HG03066 (cell line): ENCODE measurements around the gene NME2.
"Not testable (repeated sequence)": the region's sequence is repeated elsewhere in the genome, so short reads cannot be mapped to it uniquely, and the experiment has no call there.

ENCODE experiments used
- ATAC-seq: cut with Tn5 transposase; IDR thresholded peaks from one replicate; pipeline ENCODE4 v1.9.1; 2021; ENCODE audit warnings: low read depth; ENCODE audit not compliant: unreplicated experiment

NME2 gene

DNA sequence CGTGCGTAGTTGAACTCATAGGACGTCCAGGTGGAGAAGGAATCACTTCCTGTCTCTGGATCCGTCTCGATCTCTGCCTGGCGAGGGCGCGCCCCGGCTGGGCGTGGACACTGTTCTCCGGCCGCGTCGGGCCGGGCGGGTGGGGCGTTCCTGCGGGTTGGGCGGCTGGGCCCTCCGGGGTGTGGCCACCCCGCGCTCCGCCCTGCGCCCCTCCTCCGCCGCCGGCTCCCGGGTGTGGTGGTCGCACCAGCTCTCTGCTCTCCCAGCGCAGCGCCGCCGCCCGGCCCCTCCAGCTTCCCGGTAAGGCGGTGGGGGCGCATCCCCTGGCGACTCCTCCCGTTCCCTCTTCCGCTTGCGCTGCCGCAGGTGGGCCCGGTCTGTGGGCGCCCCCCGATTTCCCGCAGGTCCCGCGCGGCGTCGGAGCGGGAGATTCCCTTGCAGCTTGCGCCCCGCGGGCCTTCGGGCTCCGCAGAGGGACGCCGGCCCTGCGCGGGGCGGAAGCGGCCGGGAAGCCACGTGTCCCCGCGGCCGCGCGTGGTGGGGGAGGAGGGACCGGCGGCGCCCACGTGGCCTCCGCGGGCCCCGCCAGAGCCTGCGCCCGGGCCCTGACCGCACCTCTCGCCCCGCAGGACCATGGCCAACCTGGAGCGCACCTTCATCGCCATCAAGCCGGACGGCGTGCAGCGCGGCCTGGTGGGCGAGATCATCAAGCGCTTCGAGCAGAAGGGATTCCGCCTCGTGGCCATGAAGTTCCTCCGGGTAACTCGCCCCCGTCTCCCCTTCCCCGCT lies at the start of gene NME2:
Gene NME2, plus strand, starts transcription at position 214 of the 789 bp plus-strand sequence. Its CDS starts 420 bp downstream, at position 634.
- peak; percentile 78 for ATAC-seq

DNA sequence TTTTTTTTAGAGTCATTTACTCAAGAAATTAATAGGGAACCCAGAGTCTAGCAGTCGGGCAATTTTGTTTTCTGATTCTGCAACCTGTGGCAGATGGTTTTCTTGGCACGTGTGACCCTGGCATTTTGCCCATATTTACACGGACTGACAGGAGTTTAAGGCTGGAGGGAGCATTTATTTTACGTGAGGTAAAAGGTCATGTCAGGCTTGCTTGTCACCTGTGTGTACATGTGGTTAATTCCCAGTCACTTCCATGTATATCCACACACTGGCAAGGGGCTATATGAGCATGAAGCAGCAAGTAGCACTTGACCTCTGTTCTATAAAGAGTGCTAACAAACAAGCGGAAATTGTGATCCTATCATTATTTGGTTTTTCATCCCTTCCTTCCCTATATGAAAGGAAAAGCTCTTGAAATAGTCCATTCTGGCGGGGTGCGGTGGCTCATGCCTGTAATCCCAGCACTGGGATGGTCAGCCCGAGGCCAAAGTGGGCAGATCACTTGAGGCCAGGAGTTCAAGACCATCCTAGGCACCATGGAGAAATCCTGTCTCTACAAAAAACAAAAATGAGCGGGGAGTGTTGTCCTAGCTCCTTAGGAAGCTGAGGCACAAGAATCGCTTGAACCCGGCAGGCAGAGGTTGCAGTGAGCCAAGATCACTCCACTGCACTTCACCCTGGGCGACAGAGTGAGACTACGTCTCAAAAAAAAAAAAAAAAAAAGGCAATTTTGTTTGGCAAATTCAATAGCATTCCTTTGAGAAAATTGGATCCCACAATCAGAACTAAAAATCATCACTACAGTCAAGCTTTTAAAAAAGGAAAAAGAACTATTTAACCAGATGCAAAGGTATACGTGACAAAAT lies 47.6 kb upstream of the NME2 start:
- ATAC-seq = no peak

DNA sequence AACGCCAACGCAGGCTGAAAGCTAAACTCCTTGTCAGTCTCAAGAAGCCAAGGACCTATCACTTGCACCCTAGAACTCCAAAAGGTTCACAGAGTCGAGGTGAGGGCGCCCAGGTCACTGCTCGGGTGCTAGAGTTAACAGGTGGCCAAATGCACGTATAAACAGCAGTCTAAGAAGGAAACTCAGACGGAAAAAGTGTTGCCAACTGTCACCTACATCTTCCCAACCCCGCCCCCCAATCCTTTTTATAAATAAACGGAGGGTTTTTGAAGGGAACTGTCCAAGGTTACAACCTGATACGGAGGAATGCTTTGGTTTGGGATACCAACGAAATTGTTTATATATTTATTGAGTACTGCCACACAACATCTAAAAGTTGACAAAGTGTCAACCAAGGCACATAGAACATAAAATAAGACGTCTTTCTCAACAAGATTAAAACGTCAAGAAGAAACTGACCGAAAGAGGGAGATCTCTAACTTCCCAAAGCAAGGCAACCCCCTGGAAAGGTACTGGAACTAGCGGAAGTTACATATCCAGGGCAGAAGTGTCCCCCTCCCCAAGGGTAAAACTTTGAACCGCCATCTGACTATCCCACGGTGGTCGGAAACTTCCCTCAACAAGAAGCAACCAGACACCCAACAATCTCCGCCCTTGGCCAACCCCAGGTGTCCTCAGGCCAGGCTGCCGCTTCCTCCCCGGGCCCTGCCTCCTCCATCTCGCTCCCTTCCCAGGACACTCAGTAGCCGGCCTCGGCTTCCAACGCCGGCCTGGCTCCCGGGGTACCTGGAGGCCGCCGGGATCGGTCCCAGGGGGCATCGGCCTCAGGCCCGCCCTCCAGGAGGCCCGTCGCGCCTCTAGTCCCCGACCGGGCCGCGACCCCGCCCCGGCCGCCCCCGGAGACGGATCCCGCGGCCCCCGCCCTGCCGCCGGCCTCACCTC lies 46.5 kb upstream of the NME2 start:
- peak; percentile 15 for ATAC-seq

GRCh38 chr17:51120357-51120738 lies 45.9 kb upstream of the NME2 start:
- ATAC-seq = peak; percentile 39

DNA sequence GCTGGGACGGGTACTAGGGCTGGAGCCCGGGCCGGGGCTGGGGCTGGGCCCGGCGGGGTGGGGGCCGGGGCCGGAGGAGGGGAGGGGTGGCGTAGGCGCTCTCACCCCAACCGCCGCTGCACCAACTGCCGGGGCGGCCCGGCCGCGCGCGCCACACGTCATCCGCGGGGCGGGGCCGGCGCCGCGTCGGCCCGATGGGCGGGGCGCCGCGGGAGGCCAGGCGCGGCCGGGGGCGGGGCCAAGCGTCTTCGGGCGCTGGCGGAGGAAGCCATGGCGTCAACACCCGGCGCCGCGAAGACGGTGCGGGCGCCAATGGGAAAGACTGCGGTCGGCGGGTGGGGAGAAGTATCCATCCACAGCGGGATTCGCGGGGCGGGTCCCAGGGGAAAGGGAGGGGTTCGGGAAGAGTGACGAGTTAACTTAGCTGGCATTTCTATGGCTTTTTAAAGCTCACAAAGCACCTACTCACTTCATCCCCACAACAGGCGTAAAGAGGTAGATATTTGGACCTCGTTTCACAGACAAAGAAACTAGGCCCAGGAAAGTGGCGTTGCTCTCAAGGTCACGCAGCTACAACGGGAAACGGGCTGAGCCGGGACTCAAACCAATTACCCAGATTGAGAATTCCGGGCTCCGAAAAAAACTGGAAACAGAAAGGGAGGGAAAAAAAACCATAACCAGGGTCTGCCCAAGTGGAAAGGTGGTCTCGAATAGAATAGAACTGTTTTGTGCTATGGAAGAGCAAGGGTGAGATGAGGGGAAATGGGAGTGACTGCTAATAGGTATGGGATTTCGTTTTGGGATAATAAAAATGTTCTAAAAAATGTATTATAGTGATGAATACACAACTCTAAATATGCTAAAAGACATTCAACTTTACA lies 45.2 kb upstream of the NME2 start, which contains the start of gene SPAG9:
Gene SPAG9, minus strand, starts transcription at position 130 of the 881 bp plus-strand sequence. CDS start 212 bp downstream, outside the sequence.
- peak; percentile 69 for ATAC-seq

GRCh38 chr17:51121620-51122472 lies 44.4 kb upstream of the NME2 start:
- no peak for ATAC-seq

DNA sequence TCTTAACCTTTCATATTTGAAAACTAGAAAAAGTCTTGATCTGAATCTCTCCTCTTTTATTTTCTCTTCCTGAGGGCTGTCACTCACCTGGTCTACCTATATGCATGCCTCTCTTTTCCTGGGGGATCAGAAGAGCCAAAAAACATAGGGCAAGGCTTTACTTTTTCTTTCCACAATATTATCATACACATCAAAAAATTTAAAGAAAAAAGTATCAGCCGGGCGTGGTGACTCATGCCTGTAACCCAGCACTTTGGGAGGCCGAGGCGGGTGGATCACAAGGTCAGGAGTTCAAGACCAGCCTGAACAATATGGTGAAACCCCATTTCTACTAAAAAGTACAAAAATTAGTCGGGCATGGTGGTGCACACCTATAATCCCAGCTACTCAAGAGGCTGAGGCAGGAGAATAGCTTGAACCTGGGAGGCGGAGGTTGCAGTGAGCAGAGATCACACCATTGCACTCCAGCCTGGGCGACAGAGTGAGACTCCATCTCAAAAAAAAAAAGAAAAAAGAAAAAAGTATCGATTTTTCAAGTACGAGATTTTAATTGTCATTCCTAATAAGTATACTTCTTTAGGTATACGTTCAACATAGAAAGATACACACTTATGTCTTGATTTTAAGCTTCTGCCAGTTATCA lies 43.6 kb upstream of the NME2 start:
- ATAC-seq = not testable (repeated sequence)

DNA sequence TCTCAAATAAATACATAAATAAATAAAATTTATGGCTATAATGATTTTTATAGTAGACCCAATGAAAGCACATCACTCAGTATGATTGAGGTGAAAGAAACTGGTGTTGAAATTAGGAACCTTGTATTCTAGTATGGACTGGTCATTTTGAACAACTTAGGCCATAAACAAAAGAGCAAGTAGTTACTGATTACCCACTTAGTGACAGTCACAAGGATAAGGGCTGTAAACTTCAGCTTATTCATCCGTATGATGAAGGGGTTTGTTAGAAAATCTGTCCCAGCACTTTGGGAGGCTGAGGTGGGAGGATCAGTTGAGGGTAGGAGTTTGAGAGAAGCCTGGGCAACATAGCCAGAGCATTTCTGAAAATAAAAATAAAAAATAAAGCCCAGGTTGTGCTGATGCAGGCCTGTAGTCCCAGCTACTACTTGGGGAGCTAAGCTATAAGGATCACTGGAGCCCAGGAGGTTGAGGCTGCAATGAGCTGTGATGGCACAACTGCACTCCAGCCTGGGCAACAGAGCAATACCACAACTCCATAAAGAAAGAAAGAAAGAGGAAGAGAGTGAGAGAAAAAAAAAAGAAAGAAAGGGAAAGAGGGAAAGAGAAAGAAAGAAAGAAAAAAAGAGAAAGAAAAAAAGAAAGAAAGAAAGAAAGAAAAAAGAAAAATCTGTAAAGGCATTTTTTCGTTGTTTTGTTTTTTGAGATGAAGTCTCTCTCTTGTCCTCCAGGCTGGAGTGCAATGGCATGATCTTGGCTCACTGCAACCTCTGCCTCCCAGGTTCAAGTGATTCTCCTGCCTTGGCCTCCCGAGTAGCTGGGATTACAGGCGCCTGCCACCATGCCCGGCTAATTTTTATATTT lies 41.3 kb upstream of the NME2 start:
- ATAC-seq = no peak

- ATAC-seq = no peak
These were observed 38.1 kb upstream of the NME2 start for GRCh38 chr17:51128076-51128475.

DNA sequence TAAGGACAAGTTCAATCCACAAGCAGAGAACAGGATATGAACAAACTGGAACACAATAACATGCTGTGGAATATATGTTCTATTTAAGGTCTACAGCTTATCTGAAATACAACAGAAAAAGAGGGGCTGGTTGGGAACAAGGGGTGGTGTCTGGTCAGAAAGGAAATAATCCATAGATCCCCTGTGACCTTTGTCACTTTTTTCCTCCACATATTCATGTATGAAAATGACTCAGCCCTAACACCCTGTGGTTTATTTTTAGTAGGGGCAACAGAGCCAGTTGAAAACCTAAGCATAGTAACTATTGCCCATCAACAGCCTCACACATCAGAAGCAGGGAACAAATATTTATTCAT lies 33.3 kb upstream of the NME2 start:
- ATAC-seq = no peak

- no peak for ATAC-seq
These were observed 32.8 kb upstream of the NME2 start for GRCh38 chr17:51133365-51133764.

GRCh38 chr17:51135956-51136355 lies 30.3 kb upstream of the NME2 start:
- no peak for ATAC-seq

DNA sequence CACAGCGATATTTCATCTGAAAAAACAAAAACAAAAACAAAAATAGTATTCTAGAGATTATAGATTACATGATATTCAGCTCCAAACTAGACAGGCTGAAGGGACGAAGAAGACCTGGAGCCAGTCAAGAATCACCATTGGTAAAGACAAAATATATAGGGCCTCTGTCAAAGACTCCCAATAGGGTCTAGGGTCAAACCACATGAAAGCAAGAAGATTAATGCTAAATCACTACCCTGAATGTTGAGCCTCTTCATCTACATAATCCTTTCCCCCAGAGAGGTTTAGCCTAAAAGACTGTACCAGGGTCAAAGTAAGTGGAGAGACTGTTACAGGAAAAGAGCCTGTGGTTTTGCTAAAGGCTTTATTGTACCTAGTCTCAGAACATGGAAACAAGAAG lies 23.6 kb upstream of the NME2 start:
- ATAC-seq = no peak

DNA sequence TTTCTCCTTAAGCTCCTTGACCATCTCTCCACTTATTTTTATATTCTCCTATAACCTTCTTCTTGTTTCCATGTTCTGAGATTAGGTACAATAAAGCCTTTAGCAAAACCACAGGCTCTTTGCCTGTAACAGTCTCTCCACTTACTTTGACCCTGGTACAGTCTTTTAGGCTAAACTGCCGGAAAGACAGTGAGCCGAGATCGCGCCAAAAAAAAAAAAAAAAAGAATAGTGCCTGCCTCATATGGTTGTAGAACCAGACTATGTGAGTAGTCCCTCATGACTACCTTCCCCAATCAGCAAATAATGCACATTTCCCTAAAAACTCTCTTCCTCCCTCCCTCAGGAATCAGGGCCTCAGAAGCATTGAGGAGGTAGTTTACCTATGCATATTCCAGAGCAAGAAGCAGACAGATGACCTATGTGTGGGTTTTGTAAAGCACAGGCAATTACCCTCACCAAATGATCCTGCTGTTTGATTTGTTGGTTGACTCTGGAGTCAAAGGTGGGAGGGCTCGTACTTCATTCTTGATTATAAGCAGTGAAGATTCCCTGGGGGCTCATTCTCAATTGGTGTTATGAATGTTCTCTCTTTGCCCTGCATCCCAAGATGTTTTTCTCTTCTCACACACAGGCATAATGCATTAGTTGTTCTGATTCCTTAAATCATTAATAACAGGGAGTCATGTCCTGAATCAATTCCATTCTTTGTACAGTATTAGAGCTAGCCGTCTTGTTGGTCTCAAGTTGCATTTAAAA lies 21.8 kb upstream of the NME2 start:
- ATAC-seq = no peak

DNA sequence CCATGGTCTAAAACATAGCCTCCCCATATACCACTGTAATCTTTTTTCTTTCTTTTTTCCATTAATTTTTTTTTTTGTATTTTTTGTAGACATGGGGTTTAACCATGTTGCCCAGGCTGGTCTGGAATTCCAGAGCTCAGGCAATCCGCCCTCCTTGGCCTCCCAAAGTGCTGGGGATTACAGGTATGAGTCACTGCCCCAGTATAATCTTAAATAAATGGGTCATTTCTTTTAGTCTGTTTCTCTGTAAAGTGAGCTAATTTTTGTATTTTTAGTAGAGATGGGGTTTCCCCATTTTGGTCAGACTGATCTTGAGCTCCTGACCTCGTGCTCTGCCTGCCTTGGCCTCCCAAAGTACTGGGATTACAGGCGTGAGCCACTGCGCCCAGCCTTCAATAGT lies 18.6 kb upstream of the NME2 start:
- no peak for ATAC-seq

DNA sequence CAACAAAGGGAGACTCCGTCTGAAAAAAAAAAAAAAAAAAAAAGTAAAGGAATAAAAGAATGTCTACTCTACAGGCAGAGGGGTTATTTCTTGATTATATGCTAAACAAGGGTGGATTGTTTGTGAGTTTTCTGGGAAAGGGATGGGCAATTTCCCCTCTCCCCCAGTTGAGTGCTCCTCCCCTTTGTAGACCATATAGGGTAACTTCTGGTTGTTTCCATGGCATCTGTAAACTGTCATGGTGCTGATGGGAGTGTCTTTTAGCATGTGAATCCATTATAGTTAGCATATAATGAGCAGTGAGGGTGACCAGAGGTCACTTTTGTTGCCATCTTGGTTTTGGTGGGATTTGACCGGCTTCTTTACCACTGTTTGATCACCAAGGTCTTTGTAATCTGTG lies 17.0 kb upstream of the NME2 start:
- ATAC-seq = no peak

DNA sequence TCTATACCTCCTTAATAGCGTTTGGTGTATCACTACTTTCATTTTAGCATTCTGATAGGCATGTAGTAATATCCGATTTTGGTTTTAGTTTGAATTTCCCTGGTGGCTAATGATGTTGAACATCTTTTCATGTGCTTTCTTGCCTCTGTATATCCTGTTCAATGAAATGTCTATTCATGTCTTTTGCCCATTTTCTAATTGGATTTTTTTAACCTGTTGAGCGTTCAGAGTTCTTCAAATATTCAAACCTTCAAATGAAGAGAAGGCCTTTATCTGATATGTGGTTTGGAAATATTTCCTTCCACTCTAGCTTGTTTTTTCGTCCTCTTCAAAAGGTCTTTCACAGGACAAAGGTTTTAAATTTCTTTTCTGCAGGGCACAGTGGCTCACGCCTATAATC lies 15.3 kb upstream of the NME2 start:
- ATAC-seq = no peak
